ENCODE results near the gene TMEM184A. TPM values are rescaled to one million over a fixed set of nuclear protein-coding genes. Genes with fewer than 3 reads are reported as not detected.

The TMEM184A gene
- total and polyA plus RNA-seq, 10 of the 15 experiments (the other 5 are each of a cell fraction or from before 2014, with no cell fraction given), result 0.04 to 0.15 TPM; not detected in 8

GRCh38 chr7:1523844-1524243, 32.2 kb downstream of the TMEM184A start:
- no peak overlapping the region for H2AFZ ChIP-seq (ENCODE audit: control insufficient read depth, low read depth, low read length)
- no peaks in the 10 kb centered on the region for H3K36me3 ChIP-seq (ENCODE audit: control insufficient read depth in 2 of 2, insufficient read depth in 2 of 2, low read length in 1 of 2)
- in situ Hi-C loops (cut with MboI) (no loop called here), intact Hi-C loops (cut with micrococcal nuclease; ENCODE audit: unreplicated experiment) (no loop called here)
- 52% methylated on average over 17 of the region's 17 CpGs for WGBS (ENCODE audit: insufficient coverage, insufficient replicate concordance, low lambda C conversion rate, missing lambda C conversion rate)
- H3K4me3 ChIP-seq, result no peak overlapping the region
- no peak overlapping the region for H3K4me2 ChIP-seq (ENCODE audit: control insufficient read depth, insufficient read depth)
- ChIA-PET SMC1A (ENCODE audit: uncharacterized antibody, unreplicated experiment) (no interaction called here), POLR2A (no interaction called here), CTCF (no interaction called here), RAD21 (ENCODE audit: unreplicated experiment) (no interaction called here)
- no peaks in the 10 kb centered on the region for H3K27me3 ChIP-seq (replicated peaks in 1 of 2; ENCODE audit: control insufficient read depth in 2 of 2, insufficient read depth in 2 of 2, low read length in 1 of 2)
- no TSS peak for BruUV-seq (replicated peaks)
- DNase-seq (ENCODE audit: low read depth, low spot score), result no peak
- H3K4me1 ChIP-seq (ENCODE audit: control insufficient read depth, insufficient read depth, low read length), result no peaks in the 10 kb centered on the region
- H4K20me1 ChIP-seq (ENCODE audit: control insufficient read depth, insufficient read depth), result no peaks in the 10 kb centered on the region
- TF ChIP-seq ZNF384 (IDR thresholded peaks at IDR 0.05; ENCODE audit: borderline replicate concordance, low read depth, low read length), result no peak
- TF ChIP-seq PAX5 (IDR thresholded peaks at IDR 0.05; ENCODE audit: borderline replicate concordance, low read depth, low read length), result no peak
- TF ChIP-seq NFXL1 (IDR thresholded peaks at IDR 0.05; ENCODE audit: borderline replicate concordance), result no peak
- no peak for TF ChIP-seq CHD1 (IDR thresholded peaks at IDR 0.05; ENCODE audit: low read depth, low read length)
- TF ChIP-seq NRF1 (conservative IDR thresholded peaks at IDR 0.05; ENCODE audit: low read depth, low read length), result no peak
- TF ChIP-seq RAD21 (IDR thresholded peaks at IDR 0.05; ENCODE audit: insufficient read depth, low read depth, low read length), result no peak
- TF ChIP-seq E4F1 (IDR thresholded peaks at IDR 0.05; ENCODE audit: borderline replicate concordance, partially characterized antibody), result no peak
- no peak for TF ChIP-seq ESRRA (IDR thresholded peaks at IDR 0.05; ENCODE audit: low read length)
- no peak for TF ChIP-seq CBX5 (IDR thresholded peaks at IDR 0.05; ENCODE audit: low read depth)
- TF ChIP-seq PKNOX1 (IDR thresholded peaks at IDR 0.05), result no peak
- TF ChIP-seq STAT3 (IDR thresholded peaks at IDR 0.05; ENCODE audit: low read depth, low read length), result no peak
- TF ChIP-seq, protein P1, sequence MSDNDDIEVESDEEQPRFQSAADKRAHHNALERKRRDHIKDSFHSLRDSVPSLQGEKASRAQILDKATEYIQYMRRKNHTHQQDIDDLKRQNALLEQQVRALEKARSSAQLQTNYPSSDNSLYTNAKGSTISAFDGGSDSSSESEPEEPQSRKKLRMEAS (IDR thresholded peaks at IDR 0.05; ENCODE audit: low read depth, low read length), result no peak
- no peak for TF ChIP-seq CREB1 (IDR thresholded peaks at IDR 0.05; ENCODE audit: low read depth)
- TF ChIP-seq, protein P2, sequence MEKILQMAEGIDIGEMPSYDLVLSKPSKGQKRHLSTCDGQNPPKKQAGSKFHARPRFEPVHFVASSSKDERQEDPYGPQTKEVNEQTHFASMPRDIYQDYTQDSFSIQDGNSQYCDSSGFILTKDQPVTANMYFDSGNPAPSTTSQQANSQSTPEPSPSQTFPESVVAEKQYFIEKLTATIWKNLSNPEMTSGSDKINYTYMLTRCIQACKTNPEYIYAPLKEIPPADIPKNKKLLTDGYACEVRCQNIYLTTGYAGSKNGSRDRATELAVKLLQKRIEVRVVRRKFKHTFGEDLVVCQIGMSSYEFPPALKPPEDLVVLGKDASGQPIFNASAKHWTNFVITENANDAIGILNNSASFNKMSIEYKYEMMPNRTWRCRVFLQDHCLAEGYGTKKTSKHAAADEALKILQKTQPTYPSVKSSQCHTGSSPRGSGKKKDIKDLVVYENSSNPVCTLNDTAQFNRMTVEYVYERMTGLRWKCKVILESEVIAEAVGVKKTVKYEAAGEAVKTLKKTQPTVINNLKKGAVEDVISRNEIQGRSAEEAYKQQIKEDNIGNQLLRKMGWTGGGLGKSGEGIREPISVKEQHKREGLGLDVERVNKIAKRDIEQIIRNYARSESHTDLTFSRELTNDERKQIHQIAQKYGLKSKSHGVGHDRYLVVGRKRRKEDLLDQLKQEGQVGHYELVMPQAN (conservative IDR thresholded peaks at IDR 0.05), result no peak
- FAIRE-seq, result no peak
- H3K27ac ChIP-seq (ENCODE audit: control insufficient read depth, insufficient read depth), result no peak overlapping the region
- H3K9me3 ChIP-seq (replicated peaks; ENCODE audit: control insufficient read depth, insufficient read depth, low read length), result peaks cover 2% of the 10 kb centered on the region; the same call in 1 of the 3 replicates
- H3K9ac ChIP-seq (ENCODE audit: control insufficient read depth, insufficient read depth, low read length), result no peak overlapping the region
- H3K79me2 ChIP-seq (ENCODE audit: control insufficient read depth, insufficient read depth, low read length), result no peaks in the 10 kb centered on the region
- ATAC-seq, result no peak

Data from GM12878 (cell line).